HepG2 (cell line): ENCODE results near the gene DMKN. TPM values are rescaled to one million over a fixed set of nuclear protein-coding genes. Genes with fewer than 3 reads are reported as not detected.

ENCODE experiments used
- ATAC-seq: fragments of 200-7000 bp; cut with Tn5 transposase; 3 replicates; pipeline ENCODE4 v1.9.1; 2020; ENCODE audit warnings: mild to moderate bottlenecking, moderate library complexity
- BruUV-seq: library from RNA; stranded (reverse); fragments of 400-500 nt; replicated peaks from 2 replicates; lab custom pipeline; 2021; lab: Mats Ljungman, UMichigan
- CTCF ChIA-PET: fragments of 300-600 bp; formaldehyde crosslinking; extraction: SDS; loops from one replicate; lab custom pipeline; 2021; ENCODE audit warnings: low total read pairs, inconsistent platforms, low intra/inter-chr PET ratio; lab: Yijun Ruan, JAX
- POLR2A ChIA-PET: fragments of 350-600 bp; sonication (Branson Sonifier 250); formaldehyde crosslinking; loops from one replicate; lab custom pipeline; 2020; ENCODE audit warnings: antibody characterized with exemption, inconsistent platforms; lab: Yijun Ruan, JAX
- DNase-seq: peaks from one replicate; pipeline ENCODE4 v3.0.0-alpha.2; 2015; ENCODE audit warnings: low spot score
- FAIRE-seq: peaks from 3 replicates; lab custom pipeline; 2011; peaks lifted over from hg19 to GRCh38; lab: Jason Lieb, UNC
- H2AFZ ChIP-seq: one replicate; pipeline ENCODE4 v1.6.1; 2011; ENCODE audit warnings: low read length, inconsistent platforms
- H3K27ac ChIP-seq: fragments of 300-600 bp; 3 replicates; pipeline ENCODE4 v1.8.0; 2011; ENCODE audit warnings: mixed run types, mild to moderate bottlenecking, mixed read lengths, low read length, inconsistent platforms; ENCODE audit not compliant: insufficient read depth; ENCODE audit errors: extremely low read length
- H3K27me3 ChIP-seq, 2 experiments: fragments of 200-600 bp in 1 of 2; 2 replicates in 1 of 2; 3 replicates in 1 of 2; pipeline versions ENCODE4 v1.6.0 to v1.8.0; 2011; ENCODE audit warnings: low read length in 2 of 2, mild to moderate bottlenecking in 2 of 2, moderate library complexity in 2 of 2, inconsistent platforms in 1 of 2; ENCODE audit not compliant: insufficient read depth in 2 of 2, control insufficient read depth in 1 of 2
- H3K36me3 ChIP-seq, 2 experiments: fragments of 200-600 bp in 1 of 2; replicated peaks in 1 of 2; 2 replicates in 1 of 2; 3 replicates in 1 of 2; pipeline versions ENCODE4 v1.5.1 to v1.8.0; 2011; ENCODE audit warnings: low read length in 2 of 2, inconsistent platforms in 1 of 2; ENCODE audit not compliant: insufficient read depth in 2 of 2, control insufficient read depth in 1 of 2
- H3K4me1 ChIP-seq: 2 replicates; pipeline ENCODE4 v1.5.1; 2012; ENCODE audit warnings: low read length, inconsistent platforms; ENCODE audit not compliant: insufficient read depth
- H3K4me2 ChIP-seq: 2 replicates; pipeline ENCODE4 v1.6.0; 2011; ENCODE audit warnings: low read depth, low read length, inconsistent platforms
- H3K4me3 ChIP-seq, 3 experiments: fragments of 200-600 bp in 1 of 3; sonication (generic), shearing (Covaris generic) in 1 of 3; replicated peaks in 1 of 3; 2 replicates each; pipeline ENCODE4 v1.5.1; 2011 to 2016; ENCODE audit warnings: low read length in 3 of 3, inconsistent platforms in 2 of 3, low read depth in 2 of 3, mild to moderate bottlenecking in 2 of 3, control low read depth in 1 of 3, mixed read lengths in 1 of 3; ENCODE audit not compliant: insufficient read depth in 1 of 3
- H3K79me2 ChIP-seq: one replicate; pipeline ENCODE4 v1.6.1; 2011; ENCODE audit warnings: low read length, inconsistent platforms; ENCODE audit not compliant: insufficient read depth
- H3K9ac ChIP-seq: 2 replicates; pipeline ENCODE4 v1.6.0; 2011; ENCODE audit warnings: mild to moderate bottlenecking, low read depth, low read length, inconsistent platforms; ENCODE audit not compliant: insufficient read depth
- H3K9me3 ChIP-seq: 2 replicates; pipeline ENCODE4 v1.5.1; 2012; ENCODE audit warnings: mild to moderate bottlenecking, low read length
- H4K20me1 ChIP-seq: 2 replicates; pipeline ENCODE4 v1.6.0; 2011; ENCODE audit warnings: inconsistent platforms, mild to moderate bottlenecking, low read length, moderate library complexity; ENCODE audit not compliant: insufficient read depth
- HNF1A ChIP-seq, 2 experiments: sonication (generic) in 1 of 2; formaldehyde crosslinking in 1 of 2; IDR thresholded peaks; 2 replicates each; pipeline versions ENCODE4 v1.4.0 to v1.6.1; 2016 to 2020; ENCODE audit warnings: borderline replicate concordance in 1 of 2, low read depth in 1 of 2, mild to moderate bottlenecking in 1 of 2, missing genetic modification reagents in 1 of 2
- HOXA7 ChIP-seq: sonication (generic); formaldehyde crosslinking; IDR thresholded peaks from 2 replicates; pipeline ENCODE4 v1.8.1; 2022; ENCODE audit warnings: mild to moderate bottlenecking, missing genetic modification reagents, moderate library complexity
- PAX8 ChIP-seq: sonication (generic); formaldehyde crosslinking; IDR thresholded peaks from 2 replicates; pipeline ENCODE4 v1.8.0; 2022; ENCODE audit warnings: mild to moderate bottlenecking, missing genetic modification reagents, borderline replicate concordance
- RFX1 ChIP-seq: fragments of 450-650 bp; IDR thresholded peaks from 2 replicates; pipeline ENCODE4 v1.6.1; 2017
- TBX3 ChIP-seq: fragments of 450-650 bp; IDR thresholded peaks from 2 replicates; pipeline ENCODE4 v1.6.1; 2017; ENCODE audit warnings: antibody characterized with exemption, mild to moderate bottlenecking, inconsistent platforms, borderline replicate concordance
- WIZ ChIP-seq: sonication (generic); formaldehyde crosslinking; IDR thresholded peaks from 2 replicates; pipeline ENCODE4 v1.5.1; 2020; ENCODE audit warnings: mild to moderate bottlenecking, missing genetic modification reagents
- XRCC5 ChIP-seq: fragments of 200-400 bp; formaldehyde crosslinking; optimal IDR thresholded peaks from 2 replicates; pipeline ENCODE3; 2017; ENCODE audit warnings: mild to moderate bottlenecking, low read length
- YEATS2 ChIP-seq: sonication (generic); formaldehyde crosslinking; IDR thresholded peaks from 2 replicates; pipeline ENCODE4 v1.4.0; 2020; ENCODE audit warnings: missing genetic modification reagents, borderline replicate concordance
- ZNF512 ChIP-seq: sonication (generic); formaldehyde crosslinking; IDR thresholded peaks from 2 replicates; pipeline ENCODE4 v1.4.0; 2020; ENCODE audit warnings: mild to moderate bottlenecking, missing genetic modification reagents
- WGBS: methylation state at CpG from one replicate; pipeline ENCODE4 v1.1.6; 2017; ENCODE audit warnings: low lambda C conversion rate; 5-methylcytosine and 5-hydroxymethylcytosine counted together
- in situ Hi-C: cut with HindIII; loops from 2 replicates; pipeline ENCODE4 v1.10.0; 2017; ENCODE audit warnings: low pct_unique_long_range_greater_than_20kb; ENCODE audit not compliant: extremely low pct_ligation_motif_present
- intact Hi-C: fragments of 100-400 bp; cut with micrococcal nuclease; formaldehyde crosslinking; loops from one replicate; pipeline ENCODE4 v1.10.0; 2022; ENCODE audit not compliant: unreplicated experiment
- polyA plus RNA-seq, 8 experiments: library from polyadenylated mRNA; depleted of rRNA in 3 of 8; stranded (reverse) in 7 of 8; unstranded in 1 of 8; fragments of >200 nt; fragmentation: Illumina TruSeq in 4 of 8; extraction: Trizol in 4 of 8; gene quantifications; 2 replicates each; pipeline versions ENCODE4 v1.2.1 to v1.2.3, GENCODE V29; 2011 to 2016; ENCODE audit warnings: low read depth in 4 of 8, missing spikeins in 1 of 8, mixed read lengths in 1 of 8; ENCODE audit not compliant: insufficient read depth in 1 of 8
- total RNA-seq, 5 experiments: library from RNA; depleted of rRNA; stranded (reverse); fragments of >200 nt; fragmentation: Illumina TruSeq; extraction: Trizol; gene quantifications; 2 replicates each; pipeline ENCODE4 v1.2.3, GENCODE V29; 2016; ENCODE audit warnings: low read depth in 1 of 5
- TF ChIP-seq, protein P1 (sequence below): sonication (generic); formaldehyde crosslinking; IDR thresholded peaks from 2 replicates; pipeline ENCODE4 v1.8.0; 2022; ENCODE audit warnings: mild to moderate bottlenecking, missing genetic modification reagents
- TF ChIP-seq, protein P2 (sequence below): sonication (generic); formaldehyde crosslinking; IDR thresholded peaks from 2 replicates; pipeline ENCODE4 v1.5.0; 2020; ENCODE audit warnings: mild to moderate bottlenecking, missing genetic modification reagents, moderate library complexity

Gene DMKN
- total and polyA plus RNA-seq, 2 of the 13 experiments (the other 11 are each of a cell fraction or from before 2014, with no cell fraction given): 50.8 to 57.1 TPM

DNA sequence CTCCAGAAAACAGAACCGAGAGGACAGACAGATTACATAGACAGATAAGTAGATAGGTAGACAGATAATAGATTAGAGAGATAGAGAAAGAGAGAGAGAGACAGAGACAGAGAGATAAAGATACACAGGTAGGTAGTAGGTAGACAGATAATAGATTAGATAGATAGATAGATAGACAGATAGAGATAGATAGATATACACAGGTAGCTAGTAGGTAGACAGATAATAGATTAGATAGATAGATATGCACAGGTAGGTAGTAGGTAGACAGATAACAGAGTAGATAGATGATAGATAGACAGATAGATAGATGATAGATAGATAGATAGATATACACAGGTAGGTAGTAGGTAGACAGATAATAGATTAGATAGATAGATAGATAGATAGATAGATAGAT is 55.3 kb downstream of the DMKN start (continued):
- TF ChIP-seq, protein P1, sequence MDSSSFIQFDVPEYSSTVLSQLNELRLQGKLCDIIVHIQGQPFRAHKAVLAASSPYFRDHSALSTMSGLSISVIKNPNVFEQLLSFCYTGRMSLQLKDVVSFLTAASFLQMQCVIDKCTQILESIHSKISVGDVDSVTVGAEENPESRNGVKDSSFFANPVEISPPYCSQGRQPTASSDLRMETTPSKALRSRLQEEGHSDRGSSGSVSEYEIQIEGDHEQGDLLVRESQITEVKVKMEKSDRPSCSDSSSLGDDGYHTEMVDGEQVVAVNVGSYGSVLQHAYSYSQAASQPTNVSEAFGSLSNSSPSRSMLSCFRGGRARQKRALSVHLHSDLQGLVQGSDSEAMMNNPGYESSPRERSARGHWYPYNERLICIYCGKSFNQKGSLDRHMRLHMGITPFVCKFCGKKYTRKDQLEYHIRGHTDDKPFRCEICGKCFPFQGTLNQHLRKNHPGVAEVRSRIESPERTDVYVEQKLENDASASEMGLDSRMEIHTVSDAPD: no peak
- TF ChIP-seq RFX1 (no peak), TBX3 (no peak), YEATS2 (CRISPR knock-in tag) (no peak), PAX8 (CRISPR knock-in tag) (no peak), XRCC5 (no peak)
- TF ChIP-seq, protein P2, sequence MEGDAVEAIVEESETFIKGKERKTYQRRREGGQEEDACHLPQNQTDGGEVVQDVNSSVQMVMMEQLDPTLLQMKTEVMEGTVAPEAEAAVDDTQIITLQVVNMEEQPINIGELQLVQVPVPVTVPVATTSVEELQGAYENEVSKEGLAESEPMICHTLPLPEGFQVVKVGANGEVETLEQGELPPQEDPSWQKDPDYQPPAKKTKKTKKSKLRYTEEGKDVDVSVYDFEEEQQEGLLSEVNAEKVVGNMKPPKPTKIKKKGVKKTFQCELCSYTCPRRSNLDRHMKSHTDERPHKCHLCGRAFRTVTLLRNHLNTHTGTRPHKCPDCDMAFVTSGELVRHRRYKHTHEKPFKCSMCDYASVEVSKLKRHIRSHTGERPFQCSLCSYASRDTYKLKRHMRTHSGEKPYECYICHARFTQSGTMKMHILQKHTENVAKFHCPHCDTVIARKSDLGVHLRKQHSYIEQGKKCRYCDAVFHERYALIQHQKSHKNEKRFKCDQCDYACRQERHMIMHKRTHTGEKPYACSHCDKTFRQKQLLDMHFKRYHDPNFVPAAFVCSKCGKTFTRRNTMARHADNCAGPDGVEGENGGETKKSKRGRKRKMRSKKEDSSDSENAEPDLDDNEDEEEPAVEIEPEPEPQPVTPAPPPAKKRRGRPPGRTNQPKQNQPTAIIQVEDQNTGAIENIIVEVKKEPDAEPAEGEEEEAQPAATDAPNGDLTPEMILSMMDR (CRISPR knock-in tag): no peak

DNA sequence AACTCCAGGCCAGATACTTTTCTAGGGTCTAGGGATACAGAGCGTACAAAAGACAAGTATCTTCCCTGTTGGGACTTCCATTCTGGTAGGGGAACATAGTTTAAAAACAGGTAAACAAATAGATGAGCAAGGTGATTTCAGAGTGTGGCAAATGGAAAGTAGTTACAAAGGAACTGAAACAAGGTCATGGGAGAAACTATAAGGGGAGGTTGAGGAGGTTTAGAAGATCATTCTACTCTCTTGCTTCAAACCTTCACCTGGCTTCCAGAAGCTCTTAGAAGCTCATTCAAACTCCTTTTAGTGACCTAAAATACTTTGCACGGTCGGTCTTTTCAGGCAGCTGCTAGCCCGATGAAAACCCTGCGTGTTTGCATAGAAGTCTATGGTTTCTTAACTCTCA is 56.3 kb downstream of the DMKN start:
- Histone ChIP-seq H3K36me3 (no peaks in the 10 kb centered on the region), H3K4me2 (peak overlapping the region; percentile 76; the same call in 1 of the 2 replicates), H3K4me3 (no peak overlapping the region), H4K20me1 (no peaks in the 10 kb centered on the region), H3K9me3 (no peaks in the 10 kb centered on the region), H3K4me1 (peaks cover 70% of the 10 kb centered on the region), H3K27me3 (no peaks in the 10 kb centered on the region; a peak in 1 of 5 replicates), H3K27ac (no peak overlapping the region), H2AFZ (no peak overlapping the region), H3K79me2 (no peaks in the 10 kb centered on the region), H3K9ac (no peak overlapping the region)
- WGBS: 62% methylated on average over 5 of the region's 5 CpGs
- ChIA-PET POLR2A (no interaction called here), CTCF (no interaction called here)
- in situ Hi-C loops (no loop called here), intact Hi-C loops (loop anchor here (5.0 kb wide), 1 partner anchor 190 kb away; the partner anchor contains the start of gene USF2)
- FAIRE-seq (no peak), DNase-seq (no peak), ATAC-seq (no peak)
- no TSS peak for BruUV-seq
- TF ChIP-seq WIZ (CRISPR knock-in tag): no peak
- TF ChIP-seq HOXA7: no peak
- TF ChIP-seq HNF1A (IDR thresholded peaks at IDR 0.05; ENCODE audit: low read depth): no peak
- no peak for TF ChIP-seq HNF1A (CRISPR knock-in tag; IDR thresholded peaks at IDR 0.05; ENCODE audit: borderline replicate concordance)
- no peak for TF ChIP-seq ZNF512 (CRISPR knock-in tag)
